Hematopoietic multipotent progenitor cell (in vitro differentiated cells): Measurements from ENCODE around the gene ARHGAP24. TPM values are rescaled to one million over a fixed set of nuclear protein-coding genes. Genes with fewer than 3 reads are reported as not detected.

ENCODE experiments used
- DNase-seq, 3 donors: peaks; one replicate each; pipeline ENCODE4 v3.0.0-alpha.2; 2011 to 2015; ENCODE audit warnings: low read depth in 2 of 3, low spot score in 2 of 3
- total RNA-seq: library from RNA; depleted of rRNA; stranded (reverse); fragments of >200 nt; gene quantifications from one replicate; pipeline ENCODE4 v1.2.3, GENCODE V29; 2012

The ARHGAP24 gene
- total RNA-seq, 1 donor, result 0.27 TPM

DNA sequence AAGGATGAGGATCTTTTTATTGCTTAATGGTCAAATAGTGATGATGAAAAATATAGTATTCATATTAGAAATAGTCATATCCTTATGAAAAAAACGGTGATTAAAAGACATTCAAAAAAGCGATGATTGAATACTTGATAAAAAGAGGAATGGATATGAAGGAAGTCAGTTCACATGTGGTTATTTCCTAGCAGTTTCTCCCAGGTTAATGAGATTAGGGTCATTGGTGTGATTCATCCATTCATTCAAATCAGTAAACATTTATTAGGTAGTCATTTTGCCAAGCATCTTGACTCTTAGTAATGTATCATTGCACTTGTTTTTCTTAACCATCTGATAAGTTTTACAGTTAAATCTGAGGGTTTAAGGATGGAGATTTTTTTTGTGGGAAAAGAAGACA lies 294.1 kb downstream of the ARHGAP24 start:
- DNase-seq, result no peak

DNA sequence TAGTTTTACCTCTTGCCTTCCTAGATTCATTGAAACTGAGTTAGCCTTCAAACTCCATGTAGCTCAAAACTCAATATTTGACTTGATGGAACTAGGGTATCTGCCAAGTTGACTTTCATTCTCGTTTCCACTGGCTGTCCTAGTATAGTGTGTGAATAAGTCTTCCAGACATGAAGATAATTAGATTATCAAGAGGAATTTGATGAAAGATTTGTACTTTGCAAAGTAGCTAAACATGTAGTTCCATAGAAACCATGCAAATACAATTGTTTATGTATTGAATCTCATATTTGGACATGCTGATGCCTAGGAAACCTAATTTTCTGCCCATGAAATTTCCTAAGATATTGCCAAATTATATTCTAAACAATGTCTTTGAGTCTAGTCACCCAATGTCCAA lies 297.5 kb downstream of the ARHGAP24 start:
- no peak for DNase-seq

DNA sequence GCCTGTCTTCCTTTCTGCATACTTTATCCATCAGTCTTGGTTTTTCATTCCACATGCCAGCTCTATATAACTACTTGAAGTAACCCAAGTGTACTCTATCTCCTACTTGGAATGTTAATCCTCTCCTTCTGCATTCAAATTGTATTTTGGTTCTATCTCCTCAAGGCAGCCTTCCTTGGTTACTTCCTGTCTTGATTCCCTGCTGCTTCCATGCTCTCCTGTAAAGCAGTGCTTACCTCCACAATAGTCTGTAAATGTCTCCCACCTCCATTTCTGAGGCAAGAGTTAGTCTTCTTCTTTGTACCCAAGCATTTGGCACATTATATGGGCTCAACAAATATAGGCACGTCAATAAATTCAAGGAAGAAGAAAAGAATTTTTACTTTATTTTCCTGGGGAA lies 298.4 kb downstream of the ARHGAP24 start:
- no peak for DNase-seq

DNA sequence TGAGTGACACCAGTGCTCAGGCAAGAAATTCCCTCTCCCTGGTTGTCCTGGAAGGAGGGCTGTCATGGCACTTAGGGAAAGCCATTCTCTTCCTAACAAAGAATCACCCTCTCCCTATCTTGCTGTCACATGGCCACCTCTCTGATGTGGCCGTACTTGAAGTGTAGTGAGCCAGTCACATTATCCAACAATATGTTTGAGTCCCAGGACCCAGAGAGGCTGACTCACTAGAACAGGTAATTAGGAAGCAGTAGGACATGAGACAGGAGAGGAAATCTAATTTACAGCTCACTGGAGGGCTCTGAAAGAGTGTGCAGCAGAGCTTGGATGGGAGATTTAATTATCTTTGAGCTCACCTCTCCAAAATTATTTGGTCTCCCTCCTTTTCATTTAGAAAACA lies 299.1 kb downstream of the ARHGAP24 start:
- no peak for DNase-seq

DNA sequence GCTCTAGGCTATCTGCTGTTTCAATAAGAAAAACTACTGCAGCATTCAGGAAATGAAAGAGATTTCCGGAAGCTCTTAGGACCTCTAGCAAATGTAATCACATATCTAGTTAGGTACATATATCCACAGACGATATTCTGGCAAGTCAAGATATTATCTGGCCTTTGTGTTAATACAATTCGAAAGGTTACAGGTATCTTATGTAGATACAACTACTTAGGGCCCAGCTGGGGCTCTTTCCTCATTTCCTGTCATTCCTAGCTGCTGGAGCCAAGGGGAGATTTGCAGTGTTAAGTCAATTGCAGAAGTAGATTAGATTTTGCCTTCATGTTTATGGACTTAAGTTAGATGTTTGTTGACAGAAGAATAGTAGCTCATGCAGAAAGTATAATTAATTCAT lies 299.5 kb downstream of the ARHGAP24 start:
- no peak for DNase-seq

DNA sequence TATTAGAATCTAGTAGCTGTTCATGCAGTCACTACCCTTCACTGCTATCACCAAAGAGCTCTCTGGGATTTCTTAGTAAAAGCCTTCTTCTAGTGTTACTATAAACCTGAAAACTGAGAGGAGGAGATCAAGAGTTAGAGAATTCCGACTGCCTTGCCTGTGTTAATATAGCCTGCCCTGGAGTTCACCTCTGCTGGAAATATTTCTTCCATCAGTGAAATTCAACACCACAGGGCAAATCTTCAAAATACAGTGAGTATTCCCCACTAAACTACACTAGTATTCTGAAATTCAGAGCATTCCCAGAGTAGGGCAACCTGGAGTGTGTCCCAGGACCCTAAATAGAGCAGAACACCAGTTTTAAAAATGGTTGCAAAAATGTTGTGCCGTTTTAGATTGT lies 301.1 kb downstream of the ARHGAP24 start:
- no peak for DNase-seq

DNA sequence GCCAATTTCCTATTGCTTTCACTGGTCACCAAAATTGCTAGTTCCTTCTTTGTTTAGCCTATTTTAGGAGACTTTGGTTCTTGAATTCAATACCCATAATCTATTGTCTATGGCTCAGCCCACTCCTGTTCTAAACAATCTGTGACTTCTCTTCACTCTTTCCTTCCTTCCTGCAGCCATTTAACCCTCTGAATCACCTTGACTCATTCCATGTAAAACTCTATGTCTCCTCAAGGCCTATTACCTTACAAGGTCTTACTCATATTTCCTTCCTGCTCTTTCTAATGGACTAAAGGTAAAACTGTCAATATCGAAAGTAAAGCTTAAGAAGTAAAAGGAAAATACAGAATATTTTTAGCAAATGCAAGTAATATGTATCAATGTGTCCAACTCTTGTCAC lies 301.6 kb downstream of the ARHGAP24 start:
- no peak for DNase-seq

DNA sequence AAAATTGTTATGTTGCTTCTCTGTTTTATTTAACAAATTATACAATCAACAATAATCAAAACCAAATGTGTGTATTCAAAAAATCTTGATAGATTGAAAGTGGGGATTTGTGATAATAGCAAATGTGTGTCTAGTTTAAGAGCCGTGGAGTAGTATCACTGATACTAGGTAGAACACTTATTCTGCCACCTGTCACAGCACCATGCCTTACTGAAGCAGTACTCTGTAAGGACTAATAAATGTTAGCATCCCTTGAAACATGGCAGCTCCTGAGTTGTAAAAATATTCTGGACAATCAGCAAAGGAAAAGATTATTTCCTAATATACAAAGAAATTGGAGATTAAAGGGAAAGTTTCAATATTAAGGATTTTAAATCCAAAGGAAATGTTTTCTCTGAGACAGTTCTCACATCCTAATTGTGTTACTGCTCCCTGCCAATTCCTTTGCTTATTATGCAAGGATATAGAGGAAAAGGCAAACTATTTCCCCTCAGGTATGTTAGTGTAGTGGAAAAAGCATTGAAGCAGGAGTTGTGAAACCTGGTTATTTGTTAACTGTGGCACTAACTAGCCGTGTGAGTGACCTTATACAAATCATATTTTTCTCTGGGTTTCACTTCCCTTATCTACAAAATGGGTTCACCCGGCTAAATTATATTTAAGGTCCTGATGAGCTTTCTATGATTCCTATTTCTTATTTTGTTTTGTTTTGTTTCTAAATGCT lies 303.1 kb downstream of the ARHGAP24 start:
- DNase-seq, result no peak

DNA sequence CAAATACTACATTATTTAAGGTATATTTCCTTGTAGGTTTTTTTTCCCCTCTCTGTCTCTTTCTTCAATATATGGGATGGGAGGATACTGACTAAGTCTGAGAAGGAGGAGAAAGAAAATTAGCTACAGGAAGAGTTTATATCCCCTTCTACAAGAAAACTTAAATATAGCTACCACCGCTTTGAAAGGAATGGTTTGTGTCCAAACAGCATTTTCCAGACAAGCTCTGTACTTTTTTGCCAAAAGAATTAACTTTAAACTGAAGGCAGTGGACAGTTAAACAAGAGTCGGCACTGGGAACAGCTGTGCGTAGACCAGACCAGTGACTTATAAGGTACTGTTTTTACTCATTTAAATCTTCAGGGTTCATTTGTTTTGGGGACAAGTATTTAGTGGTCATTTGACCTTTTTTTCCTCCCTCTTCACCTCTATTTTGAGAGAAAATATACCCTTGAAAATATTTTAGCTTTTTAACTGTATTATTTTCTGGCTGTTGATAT lies 303.7 kb downstream of the ARHGAP24 start:
- DNase-seq, result no peak

DNA sequence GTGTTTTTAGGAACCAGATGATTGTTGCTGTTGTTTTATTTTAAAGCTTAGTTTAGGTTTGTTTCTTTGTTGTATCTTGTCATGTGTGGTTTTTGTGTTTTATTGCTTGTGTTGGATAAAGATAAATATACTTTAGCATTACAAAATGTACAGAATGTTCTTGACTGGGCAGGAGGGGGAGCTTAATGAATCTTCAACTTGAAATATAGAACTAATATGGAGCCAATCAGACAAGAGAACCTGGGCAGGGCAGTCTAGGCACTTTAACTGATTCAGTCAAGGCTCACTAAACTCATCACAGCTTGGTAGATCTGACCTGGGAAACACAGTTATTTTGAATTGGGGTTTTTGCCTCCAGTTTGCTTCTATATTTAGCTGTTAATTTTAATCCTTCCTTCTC lies 304.2 kb downstream of the ARHGAP24 start:
- no peak for DNase-seq

DNA sequence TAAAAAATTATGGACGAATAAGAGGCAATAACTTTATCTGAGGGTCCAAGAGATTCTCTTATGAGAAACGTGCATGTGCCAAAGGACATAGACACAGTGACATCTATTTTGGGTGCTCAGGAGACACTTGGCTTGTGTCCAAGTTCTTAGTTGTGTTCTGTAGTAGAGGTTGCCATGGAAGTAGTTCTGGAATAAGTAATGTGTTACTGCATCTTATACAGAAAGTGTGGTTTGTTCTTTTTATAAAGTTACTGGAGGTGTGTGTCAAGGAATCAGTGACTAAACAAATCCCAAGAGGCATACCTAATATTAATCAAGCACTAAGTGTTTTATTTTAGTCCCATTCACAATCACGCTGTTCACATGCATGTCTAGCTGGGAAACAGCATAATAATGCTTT lies 305.7 kb downstream of the ARHGAP24 start:
- no peak for DNase-seq

DNA sequence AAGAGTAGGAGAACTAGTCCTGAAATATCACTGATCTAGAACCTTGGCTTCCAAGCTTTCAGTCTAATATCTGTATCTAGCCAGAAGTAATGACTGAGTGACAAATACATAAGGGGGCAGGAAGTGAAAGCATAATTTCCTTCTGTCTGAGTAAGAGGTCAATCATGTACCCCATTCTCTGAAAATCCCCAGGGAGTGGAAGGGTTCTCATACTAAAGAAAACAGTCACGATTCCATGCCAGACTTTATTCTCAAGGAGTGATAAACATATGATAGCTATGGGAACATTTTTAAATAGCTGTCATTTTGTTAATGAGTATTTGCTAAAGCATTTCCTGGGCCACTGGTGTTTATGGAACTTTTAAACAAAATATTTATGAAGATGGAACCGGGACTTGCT lies 308.5 kb downstream of the ARHGAP24 start:
- no peak for DNase-seq

DNA sequence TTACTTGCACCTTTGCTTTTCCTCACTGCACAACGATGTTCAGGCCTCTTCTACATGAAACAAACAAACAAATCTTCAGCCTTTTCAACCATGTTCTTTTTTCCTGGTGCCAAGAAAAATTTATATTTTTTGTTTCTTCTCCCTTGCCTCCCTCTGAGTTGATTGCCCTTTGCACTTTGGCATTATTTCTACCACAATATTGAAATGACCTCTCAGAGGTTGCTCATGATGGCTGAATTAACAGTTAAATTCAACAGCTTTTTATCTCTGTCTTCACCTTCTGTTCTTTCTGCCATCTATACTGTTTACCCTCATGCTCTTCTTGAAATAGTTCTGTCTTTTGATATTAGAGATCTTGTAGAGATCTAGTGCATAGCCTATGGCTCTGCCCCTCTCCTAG lies 308.9 kb downstream of the ARHGAP24 start:
- no peak for DNase-seq

DNA sequence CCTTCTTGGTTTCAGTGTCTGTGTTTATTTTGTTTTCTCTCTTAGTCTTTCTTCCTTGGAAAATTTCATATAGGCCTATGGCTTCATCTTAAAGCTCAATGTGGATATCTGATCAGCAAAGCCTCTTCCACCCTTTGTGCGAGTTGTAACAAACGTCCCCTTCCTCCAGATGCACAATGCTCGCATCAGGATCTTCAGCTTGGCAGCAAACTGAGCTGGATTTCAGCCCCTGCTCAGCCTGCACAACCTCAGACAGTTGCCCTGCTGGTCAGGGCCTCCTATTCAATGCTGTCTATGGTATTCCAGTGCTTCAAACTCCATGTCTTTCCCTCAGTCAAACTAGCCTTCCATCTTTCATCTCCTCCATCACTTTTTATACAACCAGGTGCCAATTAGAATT lies 309.4 kb downstream of the ARHGAP24 start:
- no peak for DNase-seq

DNA sequence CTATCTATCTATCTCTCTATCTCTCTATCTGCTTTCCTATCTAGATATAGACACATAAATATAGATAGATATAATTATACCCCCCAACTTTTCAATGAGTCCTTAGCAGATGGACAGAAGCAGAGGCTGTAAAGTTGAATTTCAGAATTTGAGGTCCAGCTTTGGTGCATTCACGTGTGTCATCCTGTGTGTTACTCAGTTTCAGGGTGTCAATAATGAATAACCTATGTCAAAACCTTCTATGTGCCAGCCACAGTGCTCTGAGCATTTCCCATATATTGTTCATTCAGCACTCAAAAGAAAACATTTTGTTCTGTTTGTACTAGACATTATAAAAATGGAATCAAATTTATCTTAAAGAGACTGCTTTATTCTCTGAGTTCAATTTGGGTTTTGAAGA lies 310.0 kb downstream of the ARHGAP24 start:
- no peak for DNase-seq

DNA sequence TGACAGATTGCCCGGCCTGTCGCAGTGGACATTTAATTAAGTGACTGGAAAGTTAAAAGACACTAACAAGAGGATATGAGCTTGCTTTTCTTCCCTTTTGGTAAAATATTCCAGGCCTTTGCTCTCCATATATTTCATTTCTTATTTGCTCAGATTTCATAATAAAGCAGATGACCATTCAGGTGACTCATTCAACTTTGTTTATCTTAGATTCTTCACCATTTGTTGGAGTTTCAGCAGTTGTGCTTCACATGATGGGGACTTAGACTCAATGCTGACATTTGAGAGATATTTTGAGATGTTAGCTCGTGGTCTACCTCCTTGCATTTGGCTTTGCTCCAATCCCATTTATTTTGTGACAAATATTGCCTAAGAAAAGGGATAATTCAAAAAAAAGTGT lies 312.2 kb downstream of the ARHGAP24 start:
- no peak for DNase-seq

DNA sequence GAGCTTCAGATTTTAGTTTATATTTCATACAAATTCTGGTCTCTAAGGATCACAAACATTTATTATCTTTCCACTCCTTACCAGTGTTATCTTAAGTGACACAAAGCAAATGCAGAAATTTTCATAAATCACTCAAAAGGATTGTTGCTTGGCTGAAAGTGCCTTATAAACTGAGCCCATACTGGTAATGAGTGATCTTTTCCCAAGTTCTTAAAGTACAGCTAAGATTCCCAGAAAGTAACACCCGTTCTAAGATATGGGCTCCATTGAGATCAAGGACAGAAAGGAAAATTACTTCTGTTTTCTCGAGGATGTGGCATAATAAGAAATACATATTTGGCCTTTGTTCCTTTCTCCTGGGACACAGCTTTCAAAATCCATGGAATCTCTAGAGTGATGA lies 313.7 kb downstream of the ARHGAP24 start:
- no peak for DNase-seq

DNA sequence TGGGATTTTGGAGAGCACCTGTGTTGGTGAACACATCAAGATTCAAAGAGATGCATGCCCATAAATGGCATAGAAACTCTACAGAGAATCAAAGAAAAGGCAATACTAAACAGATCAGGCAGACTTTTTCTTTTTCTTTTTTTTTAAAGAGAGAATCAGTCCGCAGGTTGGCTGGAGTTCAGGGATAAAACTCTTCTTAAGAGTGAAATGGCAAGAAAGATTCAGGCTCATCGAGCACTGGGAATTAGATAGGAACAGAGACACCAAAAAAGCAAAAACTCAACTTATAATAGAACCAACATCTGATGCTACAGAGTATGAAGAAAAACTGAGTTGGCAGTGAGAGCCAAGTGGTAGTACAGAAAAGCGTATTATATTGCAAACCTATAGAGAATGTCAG lies 314.3 kb downstream of the ARHGAP24 start:
- no peak for DNase-seq

DNA sequence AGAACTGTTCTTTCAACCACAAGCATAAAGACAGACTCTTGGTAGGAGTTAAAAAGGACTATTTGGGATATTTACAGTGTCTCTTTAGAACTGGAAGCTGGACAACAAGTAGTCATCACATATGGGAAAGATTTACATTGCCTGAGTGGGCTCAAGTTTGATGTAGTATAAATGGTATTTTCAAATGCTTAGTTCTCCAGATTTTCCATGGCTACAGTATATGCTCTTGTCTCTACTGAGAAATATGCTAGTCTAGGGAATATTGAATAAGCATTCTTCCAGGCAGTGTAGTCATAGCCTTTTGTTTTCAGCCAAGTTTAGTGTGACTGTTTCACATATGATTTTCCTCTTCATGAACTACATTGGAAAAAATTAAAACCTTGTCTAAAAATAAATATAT lies 315.6 kb downstream of the ARHGAP24 start:
- no peak for DNase-seq

DNA sequence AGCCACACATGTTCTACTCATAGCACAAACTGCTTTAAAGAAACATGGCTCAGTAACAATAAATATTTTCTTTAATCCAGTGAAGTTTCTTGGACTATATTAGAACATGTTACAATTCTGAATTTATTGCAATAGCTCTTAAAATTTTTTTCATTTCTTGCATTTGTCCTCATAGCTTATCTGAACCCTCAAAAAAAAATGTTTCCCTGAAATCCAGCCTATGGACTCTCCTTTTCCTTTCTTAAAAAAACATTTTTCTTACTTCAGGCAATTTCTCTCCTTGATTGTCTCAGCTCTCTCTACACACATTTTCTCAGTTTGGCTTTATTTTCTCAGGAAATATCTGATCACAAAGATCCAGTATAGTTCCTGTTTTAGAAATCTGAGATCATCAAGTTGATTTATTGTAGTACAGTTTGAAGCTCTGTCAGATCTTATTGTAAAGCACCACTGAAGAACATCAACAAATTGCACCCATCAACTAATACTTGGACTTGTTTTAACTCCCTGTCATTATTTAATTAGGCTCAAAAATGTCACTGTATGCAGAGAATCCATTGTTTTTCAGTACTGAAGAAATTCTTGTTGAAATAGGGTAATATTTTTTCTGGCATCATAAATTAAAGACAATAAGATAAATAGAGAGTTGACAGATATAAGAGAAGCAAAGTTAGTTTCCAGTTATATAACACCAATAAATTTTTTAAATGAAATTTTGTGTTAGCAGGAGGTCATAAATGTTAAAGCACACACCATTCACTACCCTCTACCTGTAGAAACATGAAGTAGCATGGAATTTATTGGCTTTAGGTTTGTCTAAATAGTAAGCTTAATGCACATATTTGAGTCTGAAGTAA lies 317.7 kb downstream of the ARHGAP24 start:
- peak in 1 of 3 donors; percentile 22 for DNase-seq

DNA sequence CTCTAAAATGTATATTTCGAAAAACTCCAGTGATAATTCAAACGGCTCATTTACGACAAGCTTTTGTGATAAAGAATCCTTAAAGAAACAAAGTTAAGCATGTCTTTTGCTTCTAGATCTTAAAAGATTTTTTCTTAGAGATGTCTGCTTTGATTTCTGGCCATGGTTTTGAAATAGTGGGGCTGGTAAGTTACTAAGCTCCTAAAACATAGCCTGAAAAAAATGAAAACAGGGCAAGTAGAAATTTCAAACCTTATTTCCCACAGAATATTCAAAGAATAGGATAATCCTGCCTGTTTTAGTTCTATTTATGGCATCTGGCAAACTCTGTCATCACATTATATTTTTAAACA lies 318.3 kb downstream of the ARHGAP24 start:
- DNase-seq, result no peak
